SU-DHL-6 (cell line): ENCODE measurements around the gene ING1.

Source experiments
- H2AFZ ChIP-seq: fragments of 200-600 bp; sonication (generic); 2 replicates; pipeline ENCODE4 v1.6.1; 2014; ENCODE audit warnings: low read depth, mild to moderate bottlenecking, moderate library complexity, mixed read lengths, antibody characterized with exemption, low read length; ENCODE audit not compliant: severe bottlenecking
- H3F3A ChIP-seq: fragments of 200-600 bp; shearing (Covaris generic); 2 replicates; pipeline ENCODE4 v1.6.0; 2016; ENCODE audit warnings: antibody characterized with exemption, mild to moderate bottlenecking; ENCODE audit not compliant: insufficient read depth
- H3K27ac ChIP-seq: fragments of 200-600 bp; sonication (generic); 2 replicates; pipeline ENCODE4 v1.5.1; 2016; ENCODE audit warnings: low read depth, mild to moderate bottlenecking, low read length, moderate library complexity, mixed read lengths
- H3K27me3 ChIP-seq: fragments of 200-600 bp; sonication (generic), shearing (Covaris generic); 2 replicates; pipeline ENCODE4 v1.6.0; 2014; ENCODE audit warnings: mild to moderate bottlenecking, low read length
- H3K36me3 ChIP-seq: fragments of 200-600 bp; sonication (generic); 2 replicates; pipeline ENCODE4 v1.6.1; 2014; ENCODE audit warnings: mild to moderate bottlenecking, low read length, mixed read lengths
- H3K4me2 ChIP-seq: fragments of 300-600, 200-600 bp; shearing (Covaris generic), sonication (generic); 2 replicates; pipeline ENCODE4 v1.6.0; 2014; ENCODE audit warnings: low read length, low read depth, mild to moderate bottlenecking; ENCODE audit not compliant: poor library complexity, severe bottlenecking
- H3K4me3 ChIP-seq: fragments of 200-600 bp; sonication (generic); 2 replicates; pipeline ENCODE4 v1.5.1; 2014; ENCODE audit warnings: antibody characterized with exemption, low read length, mild to moderate bottlenecking, mixed read lengths; ENCODE audit not compliant: insufficient read depth, poor library complexity, severe bottlenecking
- H3K79me2 ChIP-seq: fragments of 200-600 bp; sonication (generic); 2 replicates; pipeline ENCODE4 v1.6.1; 2014; ENCODE audit warnings: mild to moderate bottlenecking, low read length, moderate library complexity; ENCODE audit not compliant: insufficient read depth
- H3K9ac ChIP-seq: fragments of 200-600 bp; sonication (generic); 2 replicates; pipeline ENCODE4 v1.7.0; 2014; ENCODE audit warnings: mild to moderate bottlenecking, low read length
- H3K9me2 ChIP-seq: fragments of 200-600 bp; sonication (generic); replicated peaks from 2 replicates; pipeline ENCODE4 v1.6.1; 2014; ENCODE audit warnings: low read length; ENCODE audit not compliant: insufficient read depth
- H3K9me3 ChIP-seq: fragments of 200-600 bp; sonication (generic); 2 replicates; pipeline ENCODE4 v1.6.1; 2014; ENCODE audit warnings: low read length, mixed read lengths; ENCODE audit not compliant: insufficient read depth
- H4K20me1 ChIP-seq: fragments of 200-600 bp; sonication (generic); 2 replicates; pipeline ENCODE4 v1.6.1; 2014; ENCODE audit warnings: low read depth, mild to moderate bottlenecking, antibody characterized with exemption, low read length, moderate library complexity, mixed read lengths
- CTCF ChIP-seq: fragments of 200-600 bp; sonication (generic); IDR thresholded peaks from one replicate; pipeline ENCODE4 v1.5.1; 2017; ENCODE audit warnings: antibody characterized with exemption, mild to moderate bottlenecking, low read length, moderate library complexity; ENCODE audit not compliant: insufficient read depth, poor library complexity, severe bottlenecking
- EZH2phosphoT487 ChIP-seq: fragments of 200-600 bp; sonication (generic), shearing (Covaris generic); conservative IDR thresholded peaks from 2 replicates; pipeline ENCODE4 v1.6.1; 2018; ENCODE audit warnings: mild to moderate bottlenecking, antibody characterized with exemption, low read length, moderate library complexity, mixed read lengths

The ING1 gene

GRCh38 chr13:110712849-110713641, 455 bp upstream of the ING1 start:
- TF ChIP-seq EZH2phosphoT487 (no peak), CTCF (no peak)
- H3K36me3 ChIP-seq, result no peaks in the 10 kb centered on the region
- peak overlapping the region; percentile 70 for H2AFZ ChIP-seq
- H3K79me2 ChIP-seq, result peaks cover 35% of the 10 kb centered on the region
- peak overlapping the region; percentile 98 for H3K27ac ChIP-seq
- H3K9ac ChIP-seq, result peak overlapping the region; percentile 99
- H3K27me3 ChIP-seq, result no peaks in the 10 kb centered on the region
- H3K9me3 ChIP-seq, result no peaks in the 10 kb centered on the region
- no peaks in the 10 kb centered on the region for H3K9me2 ChIP-seq
- H4K20me1 ChIP-seq, result peaks cover 17% of the 10 kb centered on the region
- peaks cover 13% of the 10 kb centered on the region for H3F3A ChIP-seq
- peak overlapping the region; percentile 100 for H3K4me2 ChIP-seq
- H3K4me3 ChIP-seq, result peak overlapping the region; percentile 98

- peak overlapping the region; percentile 90 for H3K27ac ChIP-seq
- H3F3A ChIP-seq, result peaks cover 10% of the 10 kb centered on the region
- peak overlapping the region; percentile 70 for H2AFZ ChIP-seq
- H3K27me3 ChIP-seq, result no peaks in the 10 kb centered on the region
- H3K36me3 ChIP-seq, result no peaks in the 10 kb centered on the region
- H3K9ac ChIP-seq, result peak overlapping the region; percentile 99
- H3K79me2 ChIP-seq, result peaks cover 46% of the 10 kb centered on the region
- H3K9me3 ChIP-seq, result no peaks in the 10 kb centered on the region
- no peaks in the 10 kb centered on the region for H3K9me2 ChIP-seq
- peak overlapping the region; percentile 76 for H3K4me2 ChIP-seq
- TF ChIP-seq CTCF, result no peak
- no peak for TF ChIP-seq EZH2phosphoT487
- H4K20me1 ChIP-seq, result peaks cover 20% of the 10 kb centered on the region
- peak overlapping the region; percentile 98 for H3K4me3 ChIP-seq
These were observed 689 bp downstream of the ING1 start for GRCh38 chr13:110713981-110714796.

GRCh38 chr13:110714797-110715394, 1.4 kb downstream of the ING1 start:
- no peak for TF ChIP-seq CTCF
- no peak for TF ChIP-seq EZH2phosphoT487
- peak overlapping the region; percentile 90 for H3K27ac ChIP-seq
- H3K9ac ChIP-seq, result peak overlapping the region; percentile 99
- H2AFZ ChIP-seq, result peak overlapping the region; percentile 29
- no peaks in the 10 kb centered on the region for H3K27me3 ChIP-seq
- H4K20me1 ChIP-seq, result peaks cover 20% of the 10 kb centered on the region
- H3K9me3 ChIP-seq, result no peaks in the 10 kb centered on the region
- H3K36me3 ChIP-seq, result no peaks in the 10 kb centered on the region
- H3F3A ChIP-seq, result peaks cover 10% of the 10 kb centered on the region
- no peaks in the 10 kb centered on the region for H3K9me2 ChIP-seq
- H3K79me2 ChIP-seq, result peaks cover 53% of the 10 kb centered on the region
- peak overlapping the region; percentile 98 for H3K4me3 ChIP-seq
- peak overlapping the region; percentile 76 for H3K4me2 ChIP-seq
